ENCODE measurements around the gene MYMX. TPM values are rescaled to one million over a fixed set of nuclear protein-coding genes. Genes with fewer than 3 reads are reported as not detected.

Gene MYMX
- polyA plus RNA-seq, 1 experiment, result not detected

GRCh38 chr6:44178424-44179071 is 38.2 kb upstream of the MYMX start:
- no peak for DNase-seq (ENCODE audit: low read depth)
- no peak overlapping the region for H3K4me3 ChIP-seq (ENCODE audit: low read depth, low read length)
- TF ChIP-seq CTCF (IDR thresholded peaks at IDR 0.05; ENCODE audit: insufficient read depth, low read depth, low read length), result no peak
- H3K27me3 ChIP-seq (ENCODE audit: control insufficient read depth, insufficient read depth, low read length), result no peaks in the 10 kb centered on the region; the same call in 1 of the 2 replicates
- ChIA-PET POLR2A (no interaction called here), CTCF (interaction anchor here (1.3 to 2.1 kb wide), 4 partner anchors 49 to 161 kb away, joined by 3 to 8 read pairs (median 6); no protein-coding TSS in a partner anchor)
- H3K36me3 ChIP-seq (ENCODE audit: control insufficient read depth, insufficient read depth, low read length), result no peaks in the 10 kb centered on the region

- DNase-seq (ENCODE audit: low read depth), result no peak
- POLR2A ChIA-PET, result no interaction called here
- CTCF ChIA-PET, result interaction anchor here (1.3 to 2.1 kb wide), 3 partner anchors 49 to 160 kb away, joined by 3 to 7 read pairs (median 4); no protein-coding TSS in a partner anchor
- no peak for TF ChIP-seq CTCF (IDR thresholded peaks at IDR 0.05; ENCODE audit: insufficient read depth, low read depth, low read length)
- Histone ChIP-seq H3K36me3 (ENCODE audit: control insufficient read depth, insufficient read depth, low read length) (no peaks in the 10 kb centered on the region), H3K4me3 (ENCODE audit: low read depth, low read length) (no peak overlapping the region), H3K27me3 (ENCODE audit: control insufficient read depth, insufficient read depth, low read length) (no peaks in the 10 kb centered on the region; the same call in 1 of the 2 replicates)
Observed at GRCh38 chr6:44179072-44179536, 37.6 kb upstream of the MYMX start.

GRCh38 chr6:44179648-44180047 is 37.1 kb upstream of the MYMX start:
- POLR2A ChIA-PET, result no interaction called here
- CTCF ChIA-PET, result interaction anchor here (1.3 to 2.1 kb wide), 4 partner anchors 48 to 160 kb away, joined by 3 to 7 read pairs (median 6); no protein-coding TSS in a partner anchor
- no peak overlapping the region for H3K4me3 ChIP-seq (ENCODE audit: low read depth, low read length)
- H3K27me3 ChIP-seq (ENCODE audit: control insufficient read depth, insufficient read depth, low read length), result peaks cover 2% of the 10 kb centered on the region
- no peaks in the 10 kb centered on the region for H3K36me3 ChIP-seq (ENCODE audit: control insufficient read depth, insufficient read depth, low read length)
- DNase-seq (ENCODE audit: low read depth), result no peak
- TF ChIP-seq CTCF (IDR thresholded peaks at IDR 0.05; ENCODE audit: insufficient read depth, low read depth, low read length), result no peak

- POLR2A ChIA-PET, result interaction anchor here (0.5 kb wide), 1 partner anchor 153 kb away, joined by 3 read pairs; no protein-coding TSS in a partner anchor
Observed at GRCh38 chr6:44180406-44180805, 36.3 kb upstream of the MYMX start.

More at GRCh38 chr6:44180406-44180805, 36.3 kb upstream of the MYMX start:
- DNase-seq (ENCODE audit: low read depth), result no peak
- Histone ChIP-seq H3K27me3 (ENCODE audit: control insufficient read depth, insufficient read depth, low read length) (peaks cover 2% of the 10 kb centered on the region), H3K36me3 (ENCODE audit: control insufficient read depth, insufficient read depth, low read length) (no peaks in the 10 kb centered on the region), H3K4me3 (ENCODE audit: low read depth, low read length) (no peak overlapping the region)
- CTCF ChIA-PET, result interaction anchor here (0.9 to 1.3 kb wide), 3 partner anchors 42 to 88 kb away, joined by 3 to 7 read pairs (median 3); no protein-coding TSS in a partner anchor
- no peak for TF ChIP-seq CTCF (IDR thresholded peaks at IDR 0.05; ENCODE audit: insufficient read depth, low read depth, low read length)
